ENCODE measurements around the gene RAB11FIP4.

RAB11FIP4 gene

GRCh38 chr17:31489295-31490018 lies 98.0 kb downstream of the RAB11FIP4 start:
- DNase-seq: no peak

- no peak for DNase-seq
These were observed 98.7 kb downstream of the RAB11FIP4 start for GRCh38 chr17:31490019-31490650.

DNA sequence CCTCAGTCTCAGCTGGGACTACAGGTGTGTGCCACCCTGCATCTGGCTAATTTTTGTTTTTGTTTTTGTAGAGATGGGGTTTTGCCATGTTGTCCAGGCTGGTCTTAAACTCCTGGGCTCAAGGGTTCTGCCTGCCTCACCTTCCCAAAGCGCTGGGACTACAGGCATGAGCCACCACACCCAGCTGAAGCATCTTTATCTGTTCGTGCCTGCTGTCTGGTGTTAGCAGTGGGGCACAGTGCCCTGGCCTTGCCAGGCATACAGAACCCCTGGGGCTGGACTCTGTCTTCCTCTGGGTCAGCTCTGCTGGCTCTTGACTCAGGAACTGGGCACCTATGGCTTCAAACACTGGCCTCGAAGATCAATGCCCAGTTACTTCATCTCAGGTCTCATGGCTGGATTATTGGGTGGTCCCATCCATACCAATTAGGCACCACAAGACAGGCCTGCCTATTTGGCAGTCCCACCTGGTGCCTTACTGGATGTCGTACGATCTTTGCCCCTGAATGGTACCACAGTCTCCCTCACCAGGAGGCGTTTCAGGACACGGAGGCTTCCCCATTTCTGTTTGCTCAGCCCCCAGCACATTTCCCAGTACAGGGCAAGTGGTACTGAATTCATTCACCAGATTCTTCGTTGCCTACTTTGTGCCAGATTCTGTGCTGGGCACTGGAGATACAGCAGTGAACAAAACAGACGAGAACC lies 99.3 kb downstream of the RAB11FIP4 start:
- no peak for DNase-seq

DNA sequence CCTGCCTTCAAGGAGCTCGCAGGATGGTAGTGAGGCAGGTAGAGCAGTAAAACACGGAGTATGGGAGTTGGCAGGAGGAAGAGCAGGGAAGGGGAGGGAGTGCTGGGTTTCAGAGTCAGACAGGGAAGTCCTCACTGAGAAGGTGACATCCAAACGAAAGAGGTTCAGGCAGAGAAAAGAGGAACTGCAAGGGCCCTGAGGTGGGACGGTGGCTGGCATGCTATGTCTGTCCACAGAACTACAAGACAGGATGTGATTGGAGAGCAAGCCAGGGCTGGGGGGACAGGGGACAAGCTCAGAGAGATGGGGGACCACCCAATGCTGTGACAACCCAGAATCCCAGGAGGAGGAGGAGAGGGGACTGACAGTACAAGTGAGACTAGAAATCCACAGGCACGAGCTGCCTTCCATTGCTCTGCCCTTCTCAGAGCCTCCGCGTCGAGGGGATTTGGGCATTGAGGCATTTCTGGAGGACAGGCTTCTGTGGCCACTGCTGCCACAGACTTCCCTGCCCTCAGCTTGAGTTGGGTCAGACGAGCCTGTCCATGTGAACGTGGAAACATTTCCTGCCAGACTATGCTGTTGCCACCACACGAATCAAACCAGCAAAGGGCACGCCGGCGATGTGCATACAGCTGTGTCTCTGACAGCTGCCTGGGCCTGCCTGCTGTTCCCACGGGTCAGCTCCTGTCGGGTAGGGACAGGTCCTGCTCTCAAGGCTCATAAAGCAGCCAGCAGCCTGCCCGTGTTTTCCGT lies 100.1 kb downstream of the RAB11FIP4 start:
- DNase-seq: no peak

- DNase-seq: no peak
These were observed 100.7 kb downstream of the RAB11FIP4 start for GRCh38 chr17:31492206-31492605.

DNA sequence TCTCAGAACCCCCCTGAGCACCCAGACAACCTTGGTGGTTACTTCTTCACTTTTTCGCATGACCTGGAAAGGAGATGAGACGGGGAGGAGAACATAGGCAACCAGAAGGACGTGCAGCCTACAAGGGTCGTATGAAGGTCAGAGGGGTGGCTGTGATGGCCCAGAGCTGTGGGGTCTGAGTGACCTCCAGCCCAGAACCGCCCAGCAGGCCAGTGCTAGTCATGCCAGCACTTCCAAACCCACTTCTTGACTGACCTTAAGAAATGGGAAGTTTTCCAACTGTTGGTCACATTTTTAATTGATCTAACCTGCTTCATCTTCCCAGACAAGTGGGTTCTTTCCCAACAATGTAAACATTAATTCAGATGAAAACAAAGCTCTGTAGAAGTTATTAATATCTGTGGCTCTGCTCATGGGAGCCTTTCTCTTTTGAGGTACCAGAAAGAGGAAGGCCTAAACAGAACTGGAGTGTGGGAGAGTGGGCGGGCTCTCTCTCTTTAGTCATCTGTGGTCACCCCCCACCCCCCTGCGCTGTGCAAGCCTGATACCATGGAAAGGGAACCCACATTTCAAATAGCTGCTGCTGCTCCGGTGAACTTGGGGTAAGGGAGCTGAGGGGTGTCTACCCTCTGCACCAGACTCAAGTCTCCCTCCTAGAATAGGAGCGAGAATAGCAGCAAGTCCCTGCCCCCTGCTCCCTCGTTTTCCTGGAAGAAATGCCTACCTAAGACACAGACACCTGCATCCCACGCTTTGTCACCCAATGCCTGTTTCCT lies 101.6 kb downstream of the RAB11FIP4 start:
- peak; percentile 69 for DNase-seq

GRCh38 chr17:31493656-31494155 lies 102.2 kb downstream of the RAB11FIP4 start:
- DNase-seq: no peak

DNA sequence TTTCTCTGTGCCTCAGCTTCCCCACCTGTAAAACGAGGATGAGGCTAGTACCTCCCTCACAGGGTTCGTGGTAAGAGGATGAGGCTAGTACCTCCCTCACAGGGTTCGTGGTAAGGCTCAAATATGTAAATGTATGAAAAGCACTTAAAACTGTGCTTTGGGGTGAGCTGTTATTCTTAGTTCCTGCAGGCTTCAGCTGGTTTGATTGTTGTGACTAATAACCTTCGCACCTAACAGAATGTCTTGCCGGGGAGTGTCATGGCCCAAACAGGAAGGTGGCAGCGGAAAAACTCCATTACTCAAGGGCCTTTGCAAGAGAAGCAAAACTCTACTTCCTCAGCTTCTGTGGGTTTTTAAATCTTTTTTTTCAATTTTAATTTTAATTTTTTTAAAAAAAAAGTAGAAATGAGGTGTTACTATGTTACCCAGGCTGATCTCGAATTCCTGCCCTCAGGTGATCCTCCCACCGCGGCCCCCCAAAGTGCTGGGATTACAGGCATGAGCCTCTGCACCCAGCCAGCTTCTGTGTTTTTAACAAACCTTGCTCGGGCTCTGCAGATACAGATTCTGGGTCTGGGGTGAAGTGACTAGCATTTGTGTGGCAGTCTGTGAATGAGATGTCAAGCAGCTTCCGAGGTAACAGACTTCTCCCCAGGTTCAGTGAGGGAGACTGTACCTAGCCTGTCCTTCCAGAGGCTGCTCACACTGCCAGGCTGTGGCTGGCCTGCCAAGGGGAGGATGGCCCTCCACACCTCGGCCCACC lies 103.0 kb downstream of the RAB11FIP4 start:
- DNase-seq: no peak

GRCh38 chr17:31495022-31495885 lies 103.8 kb downstream of the RAB11FIP4 start:
- DNase-seq: no peak

DNA sequence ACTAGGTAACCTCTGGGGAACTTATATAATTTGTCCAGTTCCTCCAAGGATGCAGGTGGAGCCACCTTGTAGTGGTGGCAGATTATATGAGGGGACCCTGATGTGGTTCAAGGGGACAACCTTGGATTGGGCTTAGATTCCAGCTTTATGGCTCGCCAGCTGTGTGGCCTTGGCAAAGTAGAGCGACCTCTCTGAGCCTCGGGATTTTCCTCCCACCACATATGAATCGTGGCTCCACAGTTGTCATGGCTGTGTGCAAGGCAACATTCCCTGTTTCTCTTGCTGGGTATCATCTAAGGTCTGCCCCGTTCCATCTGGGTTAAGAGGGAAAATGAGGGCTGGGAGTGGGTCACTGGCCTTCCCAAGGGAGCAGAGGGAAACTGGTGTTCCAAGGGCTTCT lies 104.6 kb downstream of the RAB11FIP4 start:
- DNase-seq: no peak

- no peak for DNase-seq
These were observed 105.1 kb downstream of the RAB11FIP4 start for GRCh38 chr17:31496601-31497000.

DNA sequence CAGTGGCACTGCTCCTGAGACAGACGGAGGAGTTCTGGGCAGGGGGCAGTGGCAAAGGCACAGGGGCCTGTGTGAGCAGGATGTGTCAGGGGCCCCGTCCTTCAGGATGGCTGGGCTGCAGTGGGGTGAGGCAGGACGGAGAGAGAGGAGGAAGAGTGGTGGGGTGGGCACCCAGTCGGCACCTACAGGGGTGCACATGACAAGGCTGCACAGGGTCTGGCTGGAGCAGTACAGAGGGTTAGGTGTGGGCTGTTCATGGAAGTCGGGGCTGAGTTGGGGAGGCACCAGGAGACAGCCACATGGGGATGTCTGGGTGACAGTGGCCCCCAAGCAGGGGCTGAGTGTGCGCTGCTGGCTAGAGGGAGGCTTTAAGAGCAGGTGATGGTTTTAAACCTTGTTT lies 106.0 kb downstream of the RAB11FIP4 start:
- no peak for DNase-seq

DNA sequence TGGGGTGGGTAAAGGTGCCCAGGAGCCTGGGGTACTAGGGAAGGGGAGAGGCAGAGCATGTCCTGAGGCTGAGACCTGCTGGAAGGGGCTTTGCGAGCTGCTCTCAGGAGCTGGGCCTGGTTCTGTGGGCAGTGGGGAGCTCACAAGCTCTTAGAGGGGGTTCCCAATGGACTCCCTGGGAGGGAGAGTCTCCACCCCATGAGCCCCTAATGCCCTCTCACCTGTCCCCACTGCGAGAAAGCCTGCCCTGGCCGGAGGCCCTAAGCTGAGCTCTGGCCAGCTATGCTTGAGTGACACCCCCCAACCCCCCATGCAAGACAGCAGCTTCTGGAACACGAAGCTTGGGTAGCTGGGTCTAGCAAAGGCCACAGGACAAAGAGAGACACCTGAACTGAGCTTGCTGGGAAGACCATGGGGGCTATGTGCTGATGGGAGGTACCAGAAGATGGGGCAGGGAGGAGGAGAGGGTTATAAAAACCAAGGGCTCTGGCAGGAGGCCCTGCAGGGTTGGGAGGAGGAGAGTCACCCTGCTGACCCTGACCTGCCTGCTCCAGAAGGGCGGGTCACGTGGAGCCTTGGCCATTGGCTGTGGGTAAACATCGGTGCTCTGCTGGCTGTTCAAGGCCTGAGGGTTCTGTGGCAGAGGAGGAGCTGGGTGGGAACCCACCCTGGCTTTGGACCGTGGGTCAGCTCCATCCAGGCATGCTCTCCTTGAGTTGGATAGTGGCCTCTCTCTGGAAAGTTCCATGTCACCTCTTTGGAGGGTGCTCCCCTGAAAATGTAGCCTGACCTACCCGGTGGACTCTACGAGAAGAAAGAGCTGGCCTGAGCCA lies 106.7 kb downstream of the RAB11FIP4 start:
- DNase-seq: no peak

DNA sequence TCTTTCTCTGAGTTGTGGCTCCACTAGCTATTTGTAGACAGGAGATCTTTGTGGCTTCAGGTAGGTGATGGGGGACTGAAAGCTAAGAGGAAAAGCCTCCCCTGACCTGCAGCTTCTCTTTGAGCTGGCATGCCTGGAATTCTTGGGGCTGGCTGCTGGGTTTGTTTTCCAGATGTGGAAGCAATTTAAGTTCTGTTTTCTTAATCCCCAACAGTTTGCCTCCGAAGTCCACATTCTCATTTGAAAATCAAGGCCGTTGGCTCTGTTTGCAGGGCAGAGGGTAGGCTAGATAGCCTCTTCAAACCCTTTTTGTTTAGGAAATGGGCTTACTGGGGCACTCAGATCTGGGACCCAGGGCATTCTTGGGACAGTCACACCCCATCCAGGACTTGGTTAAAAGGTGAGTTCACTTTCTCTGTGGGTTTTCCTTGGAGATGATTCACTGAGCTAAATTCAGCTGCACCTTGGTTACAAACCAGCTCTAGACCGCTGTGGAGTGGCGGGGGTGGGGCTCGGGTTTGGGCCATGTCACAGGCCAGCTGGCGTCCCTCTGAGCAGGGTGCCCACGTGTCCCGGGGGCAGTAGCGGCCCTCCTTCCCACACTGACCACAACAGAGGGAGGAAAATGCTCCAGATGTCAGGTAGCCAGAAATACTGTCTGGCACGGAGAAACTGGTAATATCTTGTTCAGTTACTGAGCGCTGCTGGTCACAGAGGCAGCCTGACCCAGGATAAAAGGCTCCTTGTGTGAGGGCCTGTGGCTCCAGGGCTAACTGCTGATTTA lies 108.5 kb downstream of the RAB11FIP4 start:
- no peak for DNase-seq

GRCh38 chr17:31506517-31506916 lies 115.0 kb downstream of the RAB11FIP4 start:
- no peak for DNase-seq

- DNase-seq: no peak
These were observed 117.0 kb downstream of the RAB11FIP4 start for GRCh38 chr17:31508288-31509094.

DNA sequence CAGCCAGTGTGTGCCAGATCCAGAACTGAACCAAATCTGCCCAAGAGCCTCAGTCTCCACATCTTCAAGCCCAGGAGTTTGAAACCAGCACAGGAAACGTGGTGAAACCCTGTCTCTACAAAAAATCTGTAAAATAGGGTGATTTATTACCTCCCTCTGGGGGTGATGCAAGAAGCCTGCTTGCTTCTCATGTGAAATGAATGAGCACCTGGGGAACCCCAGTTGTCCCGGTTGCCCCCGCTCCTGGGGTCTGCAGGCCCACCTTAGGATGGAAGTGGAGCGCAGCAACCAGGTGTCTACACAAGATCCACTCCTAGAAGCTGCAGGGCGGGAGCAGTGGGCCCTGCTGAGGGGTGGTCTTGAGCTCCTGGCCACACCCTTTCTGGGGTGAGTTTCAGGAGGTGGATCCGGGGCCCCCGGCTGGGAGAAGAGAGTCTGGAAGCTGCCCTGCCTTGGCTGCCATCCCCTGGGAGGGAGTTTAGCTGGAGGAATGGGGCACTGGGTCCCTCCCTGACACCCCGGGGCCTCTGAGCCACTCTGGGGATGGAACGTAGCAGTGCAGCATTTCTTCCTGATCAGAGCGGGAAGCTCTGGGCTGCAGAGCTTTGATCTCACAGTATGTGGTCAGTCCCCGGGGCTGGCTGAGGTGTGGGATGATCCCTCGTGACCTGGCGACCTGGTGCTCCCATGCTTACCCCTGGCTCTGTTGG lies 117.8 kb downstream of the RAB11FIP4 start:
- DNase-seq: no peak

Data from stimulated activated CD4-positive, alpha-beta T cell treated with anti-CD3 and anti-CD28 coated beads, Interleukin-12 subunit alpha, Interleukin-12 subunit beta, amount 100 ng/mL, for 4 hours (primary cell).